Epithelial cell of esophagus (primary cell): ENCODE results near the gene RABGEF1.
"Not testable (repeated sequence)": the region's sequence is repeated elsewhere in the genome, so short reads cannot be mapped to it uniquely, and the experiment has no call there.

Experiments
- DNase-seq: peaks from one replicate; pipeline ENCODE4 v3.0.0; 2010; ENCODE audit warnings: low read depth
- H3K4me3 ChIP-seq: 2 replicates; pipeline ENCODE4 v1.5.1; 2011; ENCODE audit warnings: mild to moderate bottlenecking, low read length, control low read depth
- TF ChIP-seq, protein P1 (sequence below): IDR thresholded peaks from 2 replicates; pipeline ENCODE4 v1.5.1; 2011; ENCODE audit warnings: low read depth, mild to moderate bottlenecking, low read length, control low read depth, inconsistent platforms; ENCODE audit not compliant: insufficient read depth; ENCODE audit errors: missing control alignments

Gene RABGEF1

DNA sequence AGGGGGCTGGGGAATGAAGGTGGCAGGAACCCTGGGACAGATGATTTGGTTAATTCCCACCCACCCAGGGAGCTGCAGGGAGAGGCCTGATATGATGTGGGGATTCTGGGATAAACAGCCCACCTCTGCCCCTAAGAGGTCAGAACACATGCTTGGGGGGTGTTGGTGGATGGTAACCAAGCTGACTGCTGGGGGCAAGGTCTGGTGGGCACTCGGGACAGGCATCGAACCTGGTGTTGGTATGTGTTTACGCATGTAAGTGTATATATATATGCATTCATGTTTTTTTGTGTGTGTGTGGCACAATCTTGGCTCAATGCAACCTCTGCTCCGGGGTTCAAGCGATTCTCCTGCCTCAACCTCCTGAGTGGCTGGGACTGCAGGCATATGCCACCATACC lies 99.8 kb downstream of the RABGEF1 start:
- no peak overlapping the region for H3K4me3 ChIP-seq
- DNase-seq, result no peak
- TF ChIP-seq, protein P1, sequence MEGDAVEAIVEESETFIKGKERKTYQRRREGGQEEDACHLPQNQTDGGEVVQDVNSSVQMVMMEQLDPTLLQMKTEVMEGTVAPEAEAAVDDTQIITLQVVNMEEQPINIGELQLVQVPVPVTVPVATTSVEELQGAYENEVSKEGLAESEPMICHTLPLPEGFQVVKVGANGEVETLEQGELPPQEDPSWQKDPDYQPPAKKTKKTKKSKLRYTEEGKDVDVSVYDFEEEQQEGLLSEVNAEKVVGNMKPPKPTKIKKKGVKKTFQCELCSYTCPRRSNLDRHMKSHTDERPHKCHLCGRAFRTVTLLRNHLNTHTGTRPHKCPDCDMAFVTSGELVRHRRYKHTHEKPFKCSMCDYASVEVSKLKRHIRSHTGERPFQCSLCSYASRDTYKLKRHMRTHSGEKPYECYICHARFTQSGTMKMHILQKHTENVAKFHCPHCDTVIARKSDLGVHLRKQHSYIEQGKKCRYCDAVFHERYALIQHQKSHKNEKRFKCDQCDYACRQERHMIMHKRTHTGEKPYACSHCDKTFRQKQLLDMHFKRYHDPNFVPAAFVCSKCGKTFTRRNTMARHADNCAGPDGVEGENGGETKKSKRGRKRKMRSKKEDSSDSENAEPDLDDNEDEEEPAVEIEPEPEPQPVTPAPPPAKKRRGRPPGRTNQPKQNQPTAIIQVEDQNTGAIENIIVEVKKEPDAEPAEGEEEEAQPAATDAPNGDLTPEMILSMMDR, result no peak

DNA sequence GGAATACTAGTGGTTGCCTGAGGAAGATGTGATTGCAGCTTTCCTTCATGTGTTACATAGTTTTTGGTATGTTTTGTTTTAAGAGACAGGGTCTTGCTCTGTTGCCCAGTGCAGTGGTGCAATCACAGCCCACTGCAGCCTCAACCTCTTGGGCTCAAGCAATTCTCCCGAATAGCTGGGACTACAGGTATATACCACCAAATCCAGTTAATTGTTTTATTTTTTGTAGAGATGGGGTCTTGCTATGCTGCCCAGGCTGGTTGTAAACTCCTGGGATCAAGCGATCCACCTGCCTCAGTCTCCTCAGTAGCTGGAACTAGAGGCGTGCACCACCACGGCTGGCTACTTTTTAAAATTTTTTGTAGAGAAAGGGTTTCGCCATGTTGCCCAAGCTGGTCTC lies 101.4 kb downstream of the RABGEF1 start:
- TF ChIP-seq, protein P1, result no peak

DNA sequence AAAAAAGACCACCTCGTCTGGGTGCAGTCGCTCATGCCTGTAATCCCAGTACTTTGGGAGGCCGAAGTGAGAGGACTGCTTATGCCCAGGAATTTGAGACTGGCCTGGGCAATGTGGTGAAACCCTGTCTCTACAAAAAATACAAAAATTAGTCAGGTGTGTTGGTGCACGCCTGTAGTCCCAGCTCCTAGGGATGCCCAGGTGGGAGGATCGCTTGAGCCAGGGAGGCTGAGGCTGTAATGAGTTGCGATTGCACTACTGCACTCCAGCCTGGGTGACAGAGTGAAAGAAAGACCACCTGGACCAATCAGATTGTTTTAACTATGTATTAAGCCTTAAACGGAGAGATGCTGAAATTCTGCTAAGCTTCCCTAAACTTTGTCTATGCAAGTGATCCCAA lies 103.0 kb downstream of the RABGEF1 start:
- DNase-seq, H3K4me3 ChIP-seq: not testable (repeated sequence)

More for the DNA sequence above, 101.4 kb downstream of the RABGEF1 start:
- no peak for DNase-seq
- H3K4me3 ChIP-seq, result no peak overlapping the region

DNA sequence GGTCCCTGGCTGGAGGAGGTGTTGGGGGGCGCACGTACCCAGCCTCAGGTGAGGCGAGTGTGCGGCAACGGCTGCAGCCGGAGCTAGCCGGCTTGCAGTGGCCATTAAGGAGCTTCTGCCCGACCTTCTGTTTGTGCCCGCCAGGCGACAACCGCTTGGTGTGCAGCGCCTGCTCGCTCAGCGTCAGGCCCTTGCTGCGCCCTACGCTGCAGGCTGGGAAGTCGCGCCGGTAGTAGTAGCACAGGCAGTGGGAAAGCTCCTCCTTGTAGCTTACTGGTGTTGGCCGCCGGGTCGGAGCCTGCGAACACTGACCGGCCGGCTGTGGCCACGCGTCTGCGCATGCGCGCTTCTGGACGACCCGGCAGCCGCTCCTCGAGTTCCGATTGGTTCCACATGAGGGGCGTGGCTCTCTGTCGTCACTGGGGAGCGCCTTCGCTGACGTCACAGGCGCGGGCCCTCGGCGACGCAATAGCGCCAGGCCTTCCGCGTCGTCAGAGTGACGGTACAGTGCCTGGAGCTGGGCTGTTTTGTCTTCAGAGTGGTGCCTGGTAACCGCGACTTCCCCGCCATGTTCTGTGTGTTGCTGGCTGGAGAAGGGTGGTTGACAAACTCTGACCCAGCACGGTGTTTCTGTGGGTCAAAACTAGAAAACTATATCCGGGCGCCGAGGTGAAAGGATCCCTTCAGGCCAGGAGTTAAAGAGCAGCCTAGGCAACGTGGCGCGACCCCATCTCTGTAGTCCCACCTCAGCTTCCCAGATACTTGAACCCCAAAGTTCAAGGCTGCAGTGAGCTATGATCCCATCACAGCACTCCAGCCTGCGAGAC lies 104.2 kb downstream of the RABGEF1 start:
- DNase-seq, result peak; percentile 97

DNA sequence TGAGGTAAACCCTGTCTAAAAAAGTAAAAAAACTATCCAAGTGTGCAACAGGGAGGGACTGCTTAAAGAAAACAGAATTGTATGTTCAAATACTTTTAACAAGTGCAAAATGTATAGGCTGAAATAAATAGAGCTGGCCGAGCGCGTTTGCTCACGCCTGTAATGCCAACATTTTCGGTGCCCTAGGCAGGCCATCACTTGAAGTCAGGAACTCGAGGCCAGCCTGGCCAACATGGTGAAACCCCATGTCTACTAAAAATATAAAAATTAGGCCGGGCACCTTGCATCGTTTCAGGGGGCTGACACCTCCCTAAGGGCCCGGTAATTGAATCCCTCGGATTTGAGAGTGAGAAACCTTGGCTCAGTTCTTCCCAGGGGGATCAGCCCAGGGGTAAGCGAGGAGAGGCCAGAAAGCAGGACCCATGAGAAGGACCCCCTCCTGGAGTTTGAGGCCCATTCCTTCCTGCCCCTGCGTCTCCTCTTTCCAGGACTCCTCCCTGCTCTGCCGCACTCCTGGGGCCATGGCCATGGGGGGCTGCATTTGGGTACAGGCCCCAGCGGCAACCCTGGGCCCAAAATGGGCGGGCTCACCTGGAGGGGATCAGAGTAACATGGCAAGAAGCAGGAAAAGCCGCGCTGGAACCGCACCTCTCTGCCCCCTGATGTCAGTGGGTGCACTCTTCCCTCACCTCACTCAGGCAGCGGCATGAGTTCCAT lies 105.0 kb downstream of the RABGEF1 start:
- no peak for DNase-seq
- TF ChIP-seq, protein P1, result no peak
- peak overlapping the region; percentile 93 for H3K4me3 ChIP-seq

More for the DNA sequence above, 104.2 kb downstream of the RABGEF1 start:
- H3K4me3 ChIP-seq, result peak overlapping the region; percentile 93
- TF ChIP-seq, protein P1, result peak; percentile 48

DNA sequence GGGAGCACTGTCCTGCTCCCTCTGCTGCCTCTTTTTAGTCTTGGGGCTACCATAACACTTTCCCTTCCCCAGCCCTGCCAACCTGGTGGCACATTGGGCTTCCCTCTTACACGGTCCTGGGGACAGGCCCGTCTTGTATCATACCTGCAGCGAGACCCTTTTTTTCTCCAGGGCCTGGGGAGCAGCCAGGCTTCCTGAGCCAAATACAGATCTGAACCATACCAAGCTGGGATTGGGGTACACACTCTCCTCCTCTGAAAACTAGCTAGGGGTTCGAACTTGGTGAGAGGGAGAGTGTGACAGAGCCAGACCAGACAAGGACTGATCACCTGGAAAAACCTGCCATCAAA lies 105.5 kb downstream of the RABGEF1 start:
- not testable (repeated sequence) for H3K4me3 ChIP-seq, DNase-seq

DNA sequence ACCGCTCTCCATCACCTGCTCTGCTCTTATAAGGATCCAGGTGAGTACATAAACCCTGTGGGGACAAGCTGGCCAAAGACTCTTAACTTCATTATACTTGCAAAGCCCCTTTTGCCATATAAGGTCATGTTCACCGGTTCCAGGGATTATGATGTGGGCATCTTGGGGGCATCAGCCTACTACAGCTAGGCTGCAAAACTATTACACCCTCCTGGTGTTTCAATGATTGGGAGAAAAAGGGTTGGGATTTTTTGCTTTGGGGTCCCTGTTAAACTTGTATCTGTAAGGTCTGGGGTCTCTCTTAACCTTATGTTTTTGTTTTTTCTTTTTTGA lies 107.0 kb downstream of the RABGEF1 start:
- not testable (repeated sequence) for DNase-seq, H3K4me3 ChIP-seq

DNA sequence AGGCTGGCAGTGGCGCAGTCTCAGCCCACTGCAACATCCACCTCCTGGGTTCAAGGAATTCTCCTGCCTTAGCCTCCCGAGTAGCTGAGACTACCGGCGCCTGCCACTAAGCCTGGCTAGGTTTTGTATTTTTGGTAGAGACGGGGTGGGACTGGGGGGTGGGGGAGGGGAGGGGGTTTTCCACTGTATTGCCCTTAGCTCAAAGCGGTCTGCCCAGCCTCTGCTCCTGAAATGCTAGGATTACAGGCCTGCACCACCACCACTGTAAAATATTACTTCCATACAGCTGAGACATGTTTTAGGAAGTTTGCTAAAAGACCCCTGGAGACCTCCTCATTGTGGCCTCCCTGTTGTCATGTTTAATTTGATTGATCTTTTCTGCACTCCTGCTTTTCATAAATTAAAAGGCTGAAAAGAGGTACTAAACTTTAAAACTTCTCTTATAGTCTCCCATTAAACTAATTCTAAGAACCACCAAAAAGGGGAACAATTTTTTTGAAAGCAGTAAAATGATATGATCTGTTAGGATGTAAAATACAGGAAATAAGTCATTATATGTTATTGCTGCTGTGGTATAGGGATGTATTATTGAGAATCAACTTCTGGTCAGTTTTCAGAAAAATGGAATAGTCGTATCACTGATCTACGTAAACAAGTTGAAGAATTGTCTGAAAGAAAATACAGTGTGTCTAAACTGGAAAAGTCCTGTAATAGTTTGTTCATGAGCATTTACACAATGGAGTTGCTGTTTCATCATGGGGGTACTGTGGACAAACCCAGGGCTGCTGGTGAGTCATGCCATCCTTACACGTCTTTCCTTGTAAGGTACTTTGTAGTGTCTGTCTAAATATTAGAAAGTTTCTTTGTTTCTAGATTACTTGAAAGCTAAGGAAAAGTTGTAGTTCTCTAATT lies 107.6 kb downstream of the RABGEF1 start:
- no peak overlapping the region for H3K4me3 ChIP-seq
- TF ChIP-seq, protein P1, result no peak
- DNase-seq, result peak; percentile 92
